Thyroid gland (tissue), 4 donors: ENCODE results near the gene ABCA9.

ENCODE experiments used
- POLR2A ChIP-seq, 2 donors: fragments of 450-650 bp; IDR thresholded peaks; one replicate each; pipeline ENCODE4 v1.6.1; 2017; ENCODE audit warnings: antibody characterized with exemption in 2 of 2, mild to moderate bottlenecking in 2 of 2, moderate library complexity in 1 of 2
- TF ChIP-seq, protein P1 (sequence below), 6 experiments: fragments of 200-600 bp in 3 of 6; fragments of 450-650 bp in 3 of 6; sonication (generic) in 3 of 6; IDR thresholded peaks; one replicate each; pipeline ENCODE4 v1.5.1; 2016 to 2019; ENCODE audit warnings: antibody characterized with exemption in 6 of 6, mild to moderate bottlenecking in 2 of 6, inconsistent platforms in 1 of 6, moderate library complexity in 1 of 6

DNA sequence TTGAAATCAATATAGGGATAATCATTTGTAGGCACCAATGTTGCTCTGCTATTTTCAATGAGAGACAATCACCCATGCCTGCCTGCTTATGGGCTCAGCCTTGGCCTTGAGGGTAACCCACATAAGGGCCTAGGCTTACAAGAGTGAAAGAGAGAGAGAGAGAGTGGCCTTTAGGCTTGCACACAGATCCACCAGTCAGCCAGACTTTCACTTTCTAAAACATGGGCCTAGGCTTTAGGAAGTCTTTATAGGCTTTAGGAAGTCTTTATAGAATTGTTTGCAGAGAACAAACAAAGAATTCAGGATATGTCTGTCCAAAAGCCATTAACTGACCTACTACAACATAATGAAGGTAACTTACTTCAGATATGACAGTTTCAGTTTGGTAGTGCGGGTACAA lies 3.4 kb downstream of the ABCA9 start:
- TF ChIP-seq, protein P1, sequence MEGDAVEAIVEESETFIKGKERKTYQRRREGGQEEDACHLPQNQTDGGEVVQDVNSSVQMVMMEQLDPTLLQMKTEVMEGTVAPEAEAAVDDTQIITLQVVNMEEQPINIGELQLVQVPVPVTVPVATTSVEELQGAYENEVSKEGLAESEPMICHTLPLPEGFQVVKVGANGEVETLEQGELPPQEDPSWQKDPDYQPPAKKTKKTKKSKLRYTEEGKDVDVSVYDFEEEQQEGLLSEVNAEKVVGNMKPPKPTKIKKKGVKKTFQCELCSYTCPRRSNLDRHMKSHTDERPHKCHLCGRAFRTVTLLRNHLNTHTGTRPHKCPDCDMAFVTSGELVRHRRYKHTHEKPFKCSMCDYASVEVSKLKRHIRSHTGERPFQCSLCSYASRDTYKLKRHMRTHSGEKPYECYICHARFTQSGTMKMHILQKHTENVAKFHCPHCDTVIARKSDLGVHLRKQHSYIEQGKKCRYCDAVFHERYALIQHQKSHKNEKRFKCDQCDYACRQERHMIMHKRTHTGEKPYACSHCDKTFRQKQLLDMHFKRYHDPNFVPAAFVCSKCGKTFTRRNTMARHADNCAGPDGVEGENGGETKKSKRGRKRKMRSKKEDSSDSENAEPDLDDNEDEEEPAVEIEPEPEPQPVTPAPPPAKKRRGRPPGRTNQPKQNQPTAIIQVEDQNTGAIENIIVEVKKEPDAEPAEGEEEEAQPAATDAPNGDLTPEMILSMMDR (IDR thresholded peaks at IDR 0.05) = no peak
- no peak for TF ChIP-seq POLR2A (IDR thresholded peaks at IDR 0.05)
